Ascending aorta (tissue), 2 donors: ENCODE results near the gene MED15. TPM values are rescaled to one million over a fixed set of nuclear protein-coding genes. Genes with fewer than 3 reads are reported as not detected.
"Not testable (repeated sequence)": the region's sequence is repeated elsewhere in the genome, so short reads cannot be mapped to it uniquely, and the experiment has no call there.

Source experiments
- DNase-seq, 2 donors: peaks; one replicate each; pipeline ENCODE4 v3.0.0-alpha.2; 2019; ENCODE audit warnings: low spot score in 2 of 2
- H3K27ac ChIP-seq, 2 donors: fragments of 200-600 bp; sonication (generic); one replicate each; pipeline ENCODE4 v1.5.1; 2016 to 2017; ENCODE audit warnings: mild to moderate bottlenecking in 1 of 2
- H3K27me3 ChIP-seq: fragments of 200-600 bp; sonication (generic); one replicate; pipeline ENCODE4 v1.5.1; 2017
- H3K36me3 ChIP-seq, 2 donors: fragments of 200-600 bp; sonication (generic); one replicate each; pipeline ENCODE4 v1.5.1; 2016
- H3K4me1 ChIP-seq, 2 donors: fragments of 200-600 bp; sonication (generic); one replicate each; pipeline ENCODE4 v1.5.1; 2016 to 2017; ENCODE audit warnings: mild to moderate bottlenecking in 1 of 2
- H3K4me3 ChIP-seq, 2 donors: fragments of 200-600 bp; sonication (generic); one replicate each; pipeline ENCODE4 v1.5.1; 2016 to 2017; ENCODE audit warnings: mild to moderate bottlenecking in 1 of 2
- H3K9me3 ChIP-seq, 2 donors: fragments of 200-600 bp; sonication (generic); one replicate each; pipeline ENCODE4 v1.5.1; 2016
- CTCF ChIP-seq, 3 experiments: fragments of 200-600 bp in 2 of 3; fragments of 450-650 bp in 1 of 3; sonication (generic) in 2 of 3; IDR thresholded peaks; one replicate each; pipeline ENCODE4 v1.5.1; 2016 to 2019; ENCODE audit warnings: antibody characterized with exemption in 3 of 3, mild to moderate bottlenecking in 1 of 3, moderate library complexity in 1 of 3
- intact Hi-C: fragments of 100-400 bp; cut with DNase I; formaldehyde crosslinking; loops from one replicate; pipeline ENCODE4 v1.15.1; 2023
- total RNA-seq: library from RNA; depleted of rRNA; stranded (reverse); fragments of >200 nt; gene quantifications from one replicate; pipeline ENCODE4 v1.1.0, GENCODE V29; 2016

Gene MED15
- total RNA-seq, 1 donor from 2014 or later, result 204 TPM

GRCh38 chr22:20495861-20496681 lies 11.3 kb upstream of the MED15 start:
- Histone ChIP-seq H3K9me3 (no peaks in the 10 kb centered on the region), H3K4me3 (peak overlapping the region; percentile 93 to 96), H3K4me1 (peaks cover 0 to 20% of the 10 kb centered on the region in 2 donors), H3K27me3 (no peaks in the 10 kb centered on the region), H3K27ac (peak overlapping the region; percentile 90 to 99), H3K36me3 (peaks cover 5 to 8% of the 10 kb centered on the region in 2 donors)
- TF ChIP-seq CTCF (IDR thresholded peaks at IDR 0.05), result peak; percentile 86 to 92 (median 88)
- peak; percentile 57 to 94 for DNase-seq
- intact Hi-C loops, result loop anchor here (1.0 to 5.0 kb wide), 4 partner anchors 11 to 206 kb away; partner anchors contain the start of gene MED15

GRCh38 chr22:20497426-20497825 lies 10.0 kb upstream of the MED15 start:
- peaks cover 0 to 20% of the 10 kb centered on the region in 2 donors for H3K4me1 ChIP-seq
- H3K9me3 ChIP-seq, result no peaks in the 10 kb centered on the region
- no peak for TF ChIP-seq CTCF (IDR thresholded peaks at IDR 0.05)
- intact Hi-C loops, result loop anchor here (5.0 kb wide), 1 partner anchor 205 kb away; no protein-coding TSS in a partner anchor
- H3K27ac ChIP-seq, result no peak overlapping the region
- peaks cover 8 to 13% of the 10 kb centered on the region in 2 donors for H3K36me3 ChIP-seq
- H3K27me3 ChIP-seq, result no peaks in the 10 kb centered on the region
- no peak overlapping the region for H3K4me3 ChIP-seq
- DNase-seq, result no peak

GRCh38 chr22:20498913-20499312 lies 8.5 kb upstream of the MED15 start:
- H3K9me3 ChIP-seq, result no peaks in the 10 kb centered on the region
- peaks cover 0 to 17% of the 10 kb centered on the region in 2 donors for H3K4me1 ChIP-seq
- no peak overlapping the region for H3K4me3 ChIP-seq
- H3K36me3 ChIP-seq, result peaks cover 8 to 14% of the 10 kb centered on the region in 2 donors
- intact Hi-C loops, result loop anchor here (5.0 kb wide), 1 partner anchor 203 kb away; no protein-coding TSS in a partner anchor
- H3K27ac ChIP-seq, result no peak overlapping the region
- DNase-seq, result no peak
- TF ChIP-seq CTCF (IDR thresholded peaks at IDR 0.05), result no peak
- H3K27me3 ChIP-seq, result no peaks in the 10 kb centered on the region

GRCh38 chr22:20499769-20500168 lies 7.6 kb upstream of the MED15 start:
- Histone ChIP-seq H3K4me1 (peaks cover 0 to 10% of the 10 kb centered on the region in 2 donors), H3K27ac (no peak overlapping the region)
- intact Hi-C loops, result loop anchor here (5.0 to 10.0 kb wide), 2 partner anchors 203 to 365 kb away; partner anchors contain the start of gene ZDHHC8

GRCh38 chr22:20503816-20504215 lies 3.6 kb upstream of the MED15 start:
- no peak overlapping the region for H3K4me3 ChIP-seq
- no peak overlapping the region for H3K27ac ChIP-seq
- no peaks in the 10 kb centered on the region for H3K9me3 ChIP-seq
- peaks cover 8 to 14% of the 10 kb centered on the region in 2 donors for H3K36me3 ChIP-seq
- H3K27me3 ChIP-seq, result no peaks in the 10 kb centered on the region
- DNase-seq, result no peak
- H3K4me1 ChIP-seq, result peaks cover 1 to 2% of the 10 kb centered on the region in 2 donors
- no peak for TF ChIP-seq CTCF (IDR thresholded peaks at IDR 0.05)
- intact Hi-C loops, result loop anchor here (10.0 kb wide), 1 partner anchor 369 kb away; the partner anchor contains the start of gene ZDHHC8

More at GRCh38 chr22:20499769-20500168, 7.6 kb upstream of the MED15 start:
- peaks cover 8 to 14% of the 10 kb centered on the region in 2 donors for H3K36me3 ChIP-seq
- TF ChIP-seq CTCF (IDR thresholded peaks at IDR 0.05), result no peak
- H3K4me3 ChIP-seq, result no peak overlapping the region
- no peaks in the 10 kb centered on the region for H3K27me3 ChIP-seq
- DNase-seq, result no peak
- no peaks in the 10 kb centered on the region for H3K9me3 ChIP-seq

- not testable (repeated sequence) for H3K9me3 ChIP-seq, H3K4me1 ChIP-seq, H3K27ac ChIP-seq, H3K4me3 ChIP-seq, H3K27me3 ChIP-seq, DNase-seq
- intact Hi-C loops, result loop anchor here (10.0 kb wide), 1 partner anchor 370 kb away; the partner anchor contains the start of gene ZDHHC8
- H3K36me3 ChIP-seq, result peaks cover 8 to 14% of the 10 kb centered on the region in 2 donors
Measured at GRCh38 chr22:20504293-20504922, 3.0 kb upstream of the MED15 start.
